NCI-H2107 treated with DMSO at 0.1 percent for 48 hours (cell line): Measurements from ENCODE around the gene SRP9.
A peak's percentile ranks its signal among the peaks of the same experiment; 100 is the strongest.
"Not testable (repeated sequence)": the region's sequence is repeated elsewhere in the genome, so short reads cannot be mapped to it uniquely, and the experiment has no call there.

ENCODE experiments used
- DNase-seq: peaks from one replicate; lab custom pipeline; 2025; ENCODE audit not compliant: unreplicated experiment; lab: John Stamatoyannopoulos, UW

The SRP9 gene

DNA sequence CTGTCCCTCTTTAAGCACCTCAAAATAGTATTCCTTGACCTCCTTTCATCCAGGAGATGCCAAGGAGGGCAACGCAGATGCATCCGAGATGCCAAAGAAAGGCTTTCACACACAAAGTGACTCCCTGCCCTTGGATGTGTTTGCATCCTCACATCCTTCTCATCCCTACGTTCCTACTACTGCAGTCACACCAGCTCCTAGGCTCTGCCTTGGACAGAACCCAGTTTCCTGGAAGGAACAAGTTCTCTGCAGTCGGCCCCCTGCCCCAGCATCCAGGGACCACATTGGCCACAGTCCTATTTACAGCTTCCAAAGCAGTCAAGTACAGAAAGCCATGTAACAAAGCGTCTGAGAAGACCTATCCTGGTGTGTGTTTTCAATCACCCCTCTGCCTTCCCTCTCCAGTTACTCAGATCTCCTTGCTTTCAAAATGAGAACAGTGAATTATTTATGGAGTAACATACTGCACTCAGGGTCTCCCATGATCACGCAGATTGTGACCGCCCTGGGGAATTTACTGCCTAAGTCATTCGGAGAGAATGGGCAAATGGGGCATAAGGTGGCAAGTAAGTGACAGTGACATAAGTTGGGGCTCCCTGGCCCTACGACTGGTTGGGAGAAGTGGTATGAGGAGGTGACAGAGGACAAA, 21.8 kb upstream of the SRP9 start:
- no peak for DNase-seq

DNA sequence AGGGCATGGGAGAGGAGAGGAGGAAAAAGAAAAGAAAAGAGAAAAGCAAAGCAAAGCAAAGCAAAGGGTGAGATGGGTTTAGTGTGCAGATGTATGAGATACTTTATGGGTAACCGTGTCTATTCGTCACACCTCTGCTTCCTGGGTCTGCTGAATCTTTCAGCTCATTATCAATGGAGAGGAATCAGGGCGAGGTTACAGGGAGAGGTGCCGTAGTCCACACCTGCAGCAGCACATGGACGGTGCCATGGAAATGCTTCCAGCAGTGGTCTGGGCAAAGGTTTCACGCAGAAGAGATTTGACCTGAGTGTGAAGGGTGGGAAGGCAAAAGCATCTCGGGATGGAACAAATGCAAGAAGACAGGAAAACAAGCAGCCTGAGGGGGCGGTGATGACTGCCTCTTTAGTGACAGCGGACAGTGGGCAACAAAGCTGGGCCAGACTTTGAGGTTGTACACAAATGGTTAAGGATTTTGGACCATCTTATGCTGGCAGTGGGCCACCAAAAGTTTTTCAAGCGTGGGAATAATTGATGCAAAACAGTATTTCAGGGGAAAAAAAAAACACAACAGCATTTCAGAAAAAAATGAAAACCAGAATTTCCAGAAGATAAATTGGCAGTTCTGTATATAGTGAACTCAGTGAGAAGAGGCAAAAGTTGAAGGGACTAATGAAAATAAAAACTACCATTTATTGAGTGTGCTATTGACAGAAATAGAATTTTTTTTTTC, 19.5 kb upstream of the SRP9 start:
- no peak for DNase-seq

DNA sequence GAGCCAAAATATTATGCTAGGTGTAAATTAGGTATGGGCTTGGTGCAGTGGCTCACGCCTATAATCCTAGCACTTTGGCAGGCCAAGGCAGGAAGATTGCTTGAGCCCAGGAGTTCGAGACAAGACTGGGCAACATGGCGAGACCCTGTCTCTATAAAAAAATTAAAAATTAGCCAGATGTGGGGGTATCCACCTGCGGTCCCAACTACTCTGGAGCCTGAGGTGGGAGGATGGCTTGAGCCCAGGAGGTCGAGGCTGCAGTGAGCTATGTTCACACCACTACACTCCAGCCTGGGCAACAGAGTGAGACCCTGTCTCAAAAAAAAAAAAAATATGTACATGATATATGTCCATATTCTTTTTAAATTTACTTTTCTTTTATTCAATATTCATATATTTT, 17.7 kb upstream of the SRP9 start:
- not testable (repeated sequence) for DNase-seq

DNA sequence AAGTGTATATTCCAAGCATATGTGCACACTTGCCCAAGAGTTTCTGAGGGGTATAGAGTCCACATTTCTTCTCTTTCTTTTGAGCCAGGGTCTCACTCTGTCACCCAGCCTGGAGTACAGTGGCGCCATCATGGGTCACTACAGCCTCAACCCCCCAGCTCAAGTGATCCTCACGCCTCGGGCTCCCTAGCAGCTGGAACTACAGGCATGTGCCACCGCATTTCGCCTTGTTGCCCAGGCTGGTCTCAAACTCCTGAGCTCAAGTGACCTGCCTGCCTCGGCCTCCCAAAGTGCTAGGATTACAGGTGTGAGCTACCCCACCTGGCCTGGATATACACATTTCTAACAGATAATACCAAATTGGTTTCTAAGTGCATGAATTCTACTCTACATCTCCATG, 17.1 kb upstream of the SRP9 start:
- DNase-seq: no peak

DNA sequence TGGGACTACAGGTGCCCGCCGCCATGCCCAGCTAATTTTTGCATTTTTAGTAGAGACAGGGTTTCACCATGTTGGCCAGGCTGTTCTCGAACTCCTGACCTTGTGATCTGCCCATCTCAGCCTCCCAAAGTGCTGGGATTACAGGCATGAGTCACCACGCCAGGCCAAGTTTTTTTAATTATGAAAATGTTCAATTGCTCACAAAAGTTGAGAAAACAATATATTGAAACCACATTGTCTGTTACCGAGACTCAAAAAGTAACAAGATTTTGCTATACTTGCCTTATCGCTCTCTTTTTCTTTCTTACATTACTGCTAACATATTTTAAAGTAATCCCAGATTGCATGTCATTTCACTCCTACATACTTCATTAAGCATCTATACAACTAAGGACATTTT, 16.2 kb upstream of the SRP9 start:
- DNase-seq: not testable (repeated sequence)

DNA sequence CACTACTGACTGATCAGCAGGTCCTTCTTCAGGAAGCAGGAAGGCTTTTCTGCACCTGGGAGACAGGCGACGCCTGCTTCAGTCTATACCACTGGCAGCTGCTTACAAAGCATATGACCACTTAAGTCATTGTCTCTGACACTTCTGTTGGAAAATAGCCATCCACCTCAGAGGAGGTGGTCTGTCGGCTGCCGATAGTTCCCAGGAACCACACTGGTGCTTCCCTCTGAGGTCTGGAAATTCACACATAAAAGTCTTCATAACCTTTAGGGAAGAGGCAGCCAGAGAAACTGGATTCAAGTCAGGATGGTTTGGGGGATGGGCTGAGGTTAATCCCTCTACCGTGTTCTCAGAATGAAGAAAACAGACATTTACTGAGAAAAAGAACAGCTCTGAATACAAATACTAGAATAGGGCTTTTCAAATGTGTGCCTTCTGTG, 15.6 kb upstream of the SRP9 start:
- peak; percentile 52 for DNase-seq

DNA sequence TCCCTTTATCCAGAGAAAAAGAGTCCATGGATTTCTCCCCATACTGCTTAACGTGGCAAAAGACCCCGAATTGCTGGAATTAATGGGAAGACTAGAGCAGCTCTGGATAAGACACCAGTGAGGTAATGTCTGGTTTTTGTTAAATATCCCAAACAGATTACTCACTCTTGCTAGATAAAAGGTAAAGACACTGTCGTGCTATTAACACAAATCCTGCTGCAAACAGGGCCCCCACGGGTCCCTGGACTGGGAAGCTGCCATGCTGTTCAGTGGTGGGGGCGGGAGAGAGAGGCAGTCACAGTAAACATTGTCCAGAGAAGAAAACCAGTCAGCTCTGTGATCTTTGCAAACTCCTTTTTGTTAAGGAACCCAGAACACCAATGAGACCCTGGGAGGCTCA, 15.2 kb upstream of the SRP9 start:
- no peak for DNase-seq

DNA sequence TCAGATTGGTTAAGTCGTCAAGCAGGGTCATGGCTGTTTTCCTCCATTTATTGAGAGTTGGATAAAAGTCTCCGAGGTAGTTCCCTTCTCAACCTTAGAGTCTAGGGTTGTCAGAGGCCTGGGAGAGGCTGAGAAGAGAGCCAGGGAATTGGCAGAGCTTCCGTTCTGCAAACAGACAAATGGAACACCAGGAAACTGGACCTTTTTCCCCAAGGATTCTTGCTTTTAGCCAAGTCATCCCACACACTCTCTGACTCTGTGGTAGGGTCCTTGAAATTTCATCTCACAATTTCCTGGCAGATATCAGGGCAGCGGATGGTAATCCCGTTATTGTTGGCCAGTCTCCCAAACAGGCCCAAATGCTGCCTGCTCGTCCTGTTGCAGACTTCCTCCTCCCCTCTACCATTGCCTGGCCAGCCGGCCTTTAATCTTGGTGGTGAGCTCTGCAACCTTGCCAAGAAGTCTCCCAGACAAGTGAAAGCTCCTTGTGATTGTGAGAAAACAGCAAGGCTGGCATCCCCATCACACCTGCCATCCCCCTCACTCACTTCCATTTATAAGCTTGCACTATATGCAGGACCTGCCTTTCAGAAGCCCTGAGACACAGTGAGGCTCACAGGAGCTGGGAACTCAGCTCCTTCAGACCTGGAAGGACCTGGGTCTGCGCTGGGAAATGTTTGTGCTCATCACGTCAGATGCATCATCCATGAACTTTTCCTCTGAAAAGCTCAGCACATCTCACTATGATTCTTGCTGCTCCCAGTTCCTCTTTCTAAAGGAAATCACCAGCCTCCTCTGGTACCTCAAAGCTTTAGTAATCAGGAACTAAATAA, 13.7 kb upstream of the SRP9 start:
- DNase-seq: peak; percentile 14

DNA sequence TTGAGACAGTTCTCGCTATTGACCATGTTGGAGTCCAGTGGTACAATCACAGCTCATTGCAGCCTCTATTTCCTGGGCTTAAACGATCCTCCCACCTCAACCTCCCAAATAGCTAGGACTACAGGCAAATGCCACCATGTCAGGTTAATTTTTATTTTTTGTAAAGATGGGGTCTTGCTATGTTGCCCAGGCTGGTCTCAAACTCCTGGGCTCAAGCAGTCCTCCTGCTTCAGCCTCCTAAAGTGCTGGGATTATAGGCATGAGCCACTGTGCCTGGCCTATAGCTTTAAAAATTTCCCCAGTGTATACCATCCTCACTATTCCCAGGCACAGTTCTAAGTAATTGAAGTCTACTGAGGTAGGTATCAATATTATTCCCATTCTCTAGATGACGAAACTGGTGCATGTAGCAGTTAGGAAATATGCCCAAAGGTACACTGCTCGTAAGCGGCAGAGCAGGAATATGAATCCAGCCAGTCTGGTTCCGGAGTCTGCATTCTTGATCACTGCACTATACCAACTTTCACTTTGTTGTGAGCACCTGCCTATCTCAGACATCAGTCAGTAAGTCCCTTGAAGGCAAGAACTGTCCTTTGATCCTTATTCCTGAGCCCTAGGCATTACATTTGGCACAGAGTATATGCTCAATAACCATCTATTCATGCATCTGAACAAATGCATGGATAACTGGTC, 11.5 kb upstream of the SRP9 start:
- no peak for DNase-seq

DNA sequence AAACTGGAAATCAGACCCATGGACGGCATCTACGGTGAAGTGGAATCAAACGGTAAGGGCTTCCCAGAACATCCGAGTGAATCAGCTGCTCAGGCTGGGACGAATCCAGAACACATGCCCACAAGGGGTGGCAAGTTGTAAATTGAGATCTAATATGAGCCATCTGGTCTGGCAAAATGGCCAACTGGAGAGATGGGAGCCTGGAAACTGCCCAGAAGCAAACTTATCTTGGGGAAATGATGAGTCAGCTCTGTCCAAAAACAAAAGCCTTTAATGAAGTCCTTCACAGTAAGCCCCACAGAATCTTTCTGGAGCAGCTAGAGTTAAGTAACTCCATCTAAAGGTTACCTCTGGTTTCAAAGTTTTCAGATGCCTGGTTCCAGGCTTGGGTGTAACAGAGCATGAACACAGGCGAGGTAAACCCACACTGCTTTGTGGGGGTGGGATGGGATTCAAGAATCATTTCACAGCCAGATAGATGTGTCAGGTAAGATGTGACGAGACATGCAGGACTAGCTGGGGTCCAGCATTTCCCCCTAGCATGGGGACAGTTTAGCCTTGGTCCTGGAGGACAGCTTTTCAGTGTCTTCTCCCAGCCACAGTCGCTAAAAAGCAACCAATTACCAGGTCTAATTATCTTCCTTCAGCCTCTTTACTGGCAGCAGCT, 10.5 kb upstream of the SRP9 start:
- DNase-seq: peak; percentile 53

DNA sequence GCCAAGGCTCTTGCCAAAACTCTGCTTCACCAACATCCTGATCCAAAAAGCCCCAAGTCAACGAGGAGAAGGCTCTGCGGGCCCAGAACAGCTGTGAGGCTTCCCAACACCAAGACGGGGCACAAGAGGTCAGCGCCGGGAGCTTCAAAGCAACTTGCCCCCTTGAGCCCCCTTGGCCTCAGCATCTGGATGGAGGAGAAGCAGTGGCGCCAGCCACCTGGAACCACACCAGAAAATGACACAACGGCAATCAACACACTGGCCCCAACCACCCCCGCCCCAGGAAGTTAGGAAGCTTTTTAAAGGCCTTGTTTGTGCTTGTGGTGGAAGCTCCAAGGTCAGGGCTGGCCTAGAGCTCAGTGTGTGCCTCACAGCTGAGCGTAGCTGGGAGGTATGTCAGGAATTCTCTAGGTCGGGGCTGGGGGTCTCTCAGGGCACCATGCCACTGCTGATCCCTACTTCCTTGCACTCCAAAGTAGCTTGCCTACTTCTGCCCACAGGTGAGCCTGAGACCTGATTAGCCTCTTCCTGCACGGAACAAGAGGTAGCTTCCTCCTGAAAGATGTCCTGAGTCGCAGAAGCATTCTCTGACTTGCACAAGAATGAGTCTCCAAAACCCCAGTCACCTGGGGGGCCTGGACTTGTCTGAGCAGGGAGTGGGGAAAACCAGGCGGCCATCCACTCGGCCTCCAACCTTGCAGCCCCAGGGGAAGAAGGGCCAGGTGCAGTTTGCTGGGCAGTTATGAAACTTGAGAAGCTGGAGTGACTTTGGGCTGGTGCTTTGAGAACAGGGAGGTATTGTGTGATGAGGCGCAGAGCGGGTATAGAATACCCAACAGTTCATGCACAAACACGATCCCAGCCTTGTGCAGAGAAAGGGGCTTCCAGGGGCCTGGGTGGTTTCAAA, 9.7 kb upstream of the SRP9 start:
- peak; percentile 96 for DNase-seq

DNA sequence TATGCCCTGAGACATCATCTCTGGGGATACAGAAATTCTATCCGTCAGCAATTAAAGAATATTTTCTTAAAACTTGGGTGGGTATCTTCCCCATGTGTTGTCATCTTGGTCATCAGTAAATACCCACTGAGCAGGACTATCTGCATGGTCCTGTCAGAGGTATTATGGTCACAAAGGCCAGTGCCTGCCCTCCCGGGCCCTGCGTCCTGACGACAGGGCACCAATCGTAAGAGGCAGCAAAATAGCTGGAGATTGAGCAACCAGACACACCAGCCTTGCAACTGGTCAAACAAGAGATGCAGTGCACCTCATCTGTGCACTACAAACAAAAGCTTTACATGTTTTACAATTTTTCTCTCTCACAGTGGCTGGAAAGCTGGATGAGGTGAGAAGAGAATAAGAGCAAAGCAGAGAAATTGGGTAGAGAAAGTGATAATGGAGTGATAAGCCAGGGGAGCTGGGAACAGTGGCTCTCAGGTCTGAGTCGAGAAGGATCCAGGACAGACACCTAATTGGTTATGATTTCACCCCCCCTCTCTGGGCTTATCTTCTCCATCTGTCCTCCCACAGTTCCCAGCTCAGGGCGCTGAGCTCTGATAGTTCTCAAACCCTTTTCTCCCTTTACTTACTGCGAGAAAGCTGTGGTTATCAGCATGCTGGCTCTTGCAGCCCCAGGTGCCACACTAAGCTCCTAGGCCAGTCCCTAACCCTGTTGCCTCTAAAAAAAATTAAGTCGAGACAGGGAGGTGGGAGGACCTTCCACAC, 8.8 kb upstream of the SRP9 start:
- DNase-seq: peak; percentile 70

DNA sequence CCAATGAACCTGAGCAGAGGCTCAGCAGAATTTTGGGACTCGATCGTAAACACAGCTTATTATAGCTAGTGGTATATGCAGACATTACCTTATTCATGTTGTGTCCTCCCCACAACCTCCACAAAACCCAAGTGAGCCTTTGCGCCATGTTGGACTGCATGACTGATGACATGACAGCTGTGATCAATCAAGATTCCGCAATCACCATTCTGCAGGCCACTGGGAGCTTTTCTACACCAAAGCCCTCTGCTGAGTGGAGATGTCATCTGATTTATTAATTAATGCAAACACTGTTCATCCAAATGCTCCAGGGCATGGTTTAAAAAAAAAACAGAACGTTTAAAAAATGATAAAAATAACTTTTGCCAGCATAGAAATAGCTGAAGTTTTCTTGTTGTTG, 7.9 kb upstream of the SRP9 start:
- DNase-seq: no peak

DNA sequence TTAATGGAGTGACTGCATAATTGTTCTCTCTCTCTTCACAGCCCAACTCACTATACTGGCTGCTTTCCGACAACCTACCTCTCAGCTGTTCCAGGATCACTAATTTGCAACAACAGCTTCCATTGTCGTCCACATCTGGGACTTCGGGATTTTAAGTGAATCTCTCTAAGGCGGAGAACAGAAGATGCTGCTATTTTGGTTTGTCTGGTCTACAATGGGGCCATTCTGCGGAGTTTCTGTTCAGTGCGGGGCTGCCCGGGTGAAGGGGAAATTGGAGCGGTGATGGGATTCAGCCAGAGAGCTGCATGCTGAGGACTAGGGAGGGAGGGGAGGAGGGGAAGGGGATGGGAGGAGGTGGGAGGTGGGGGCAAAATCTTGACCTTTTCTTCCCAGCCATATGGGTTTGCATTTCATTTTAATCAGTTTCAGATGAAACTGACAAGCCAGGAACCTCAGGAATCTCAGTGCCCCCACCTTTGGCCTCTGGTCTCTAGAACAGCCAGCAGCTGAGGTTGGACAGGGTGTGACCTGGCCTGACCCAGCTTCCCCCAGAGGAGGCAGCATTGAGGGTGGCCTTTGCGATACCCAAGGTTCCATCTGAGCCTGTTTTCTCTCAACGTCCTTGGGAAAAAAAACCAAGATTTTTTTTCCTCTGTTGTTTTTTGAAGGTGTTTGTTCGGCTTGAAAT, 6.9 kb upstream of the SRP9 start:
- no peak for DNase-seq

DNA sequence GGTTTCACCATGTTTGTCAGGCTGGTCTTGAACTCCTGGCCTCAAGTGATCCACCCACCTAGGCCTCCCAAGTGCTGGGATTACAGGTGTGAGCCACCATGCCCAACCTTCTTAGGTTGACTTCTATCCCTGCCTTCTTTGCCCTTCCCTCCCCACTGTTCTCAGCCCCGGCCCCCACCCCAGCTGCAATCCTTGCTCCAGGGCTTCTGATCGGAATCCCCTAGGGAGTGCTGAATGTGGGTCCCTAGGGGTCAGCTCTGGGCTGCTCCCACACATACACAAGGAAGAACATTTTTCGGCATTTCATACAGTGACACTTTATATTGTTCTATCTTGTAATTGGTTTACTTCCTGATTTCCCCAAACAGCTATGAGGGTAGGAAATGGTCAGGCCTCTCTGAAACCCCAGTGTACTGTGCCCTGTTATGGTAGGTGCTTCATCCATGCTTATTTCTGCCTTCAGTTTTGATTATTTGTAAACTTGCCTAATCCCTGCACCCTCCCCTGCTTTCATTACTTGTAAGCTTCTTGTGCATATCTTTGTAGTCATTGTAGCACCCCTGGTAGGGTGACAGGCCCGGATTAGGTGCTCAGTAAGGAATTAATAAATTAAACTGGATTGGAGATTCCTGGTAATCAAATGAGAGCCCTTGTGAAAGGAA, 5.8 kb upstream of the SRP9 start:
- DNase-seq: no peak

DNA sequence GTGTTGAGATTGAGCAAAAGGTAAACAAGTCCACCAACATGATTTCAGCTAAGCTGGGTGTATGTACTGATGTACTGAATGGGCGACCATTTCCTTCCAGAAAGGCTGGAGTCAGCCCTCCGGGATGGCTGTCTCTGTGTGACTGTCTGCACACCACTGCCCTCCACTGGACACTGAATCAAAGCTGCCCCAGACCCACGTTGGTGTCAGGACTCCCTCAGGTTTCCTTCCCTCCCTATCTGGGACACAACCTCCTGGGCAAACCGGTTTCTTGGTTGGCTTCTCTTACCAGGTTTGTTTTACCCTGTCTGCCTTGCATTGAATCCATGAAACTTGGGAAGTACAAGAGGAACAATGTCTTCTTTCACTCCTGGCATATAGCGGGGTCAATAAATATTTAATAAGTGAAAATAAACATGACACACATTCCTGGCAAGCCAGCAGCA, 5.3 kb upstream of the SRP9 start:
- peak; percentile 91 for DNase-seq

DNA sequence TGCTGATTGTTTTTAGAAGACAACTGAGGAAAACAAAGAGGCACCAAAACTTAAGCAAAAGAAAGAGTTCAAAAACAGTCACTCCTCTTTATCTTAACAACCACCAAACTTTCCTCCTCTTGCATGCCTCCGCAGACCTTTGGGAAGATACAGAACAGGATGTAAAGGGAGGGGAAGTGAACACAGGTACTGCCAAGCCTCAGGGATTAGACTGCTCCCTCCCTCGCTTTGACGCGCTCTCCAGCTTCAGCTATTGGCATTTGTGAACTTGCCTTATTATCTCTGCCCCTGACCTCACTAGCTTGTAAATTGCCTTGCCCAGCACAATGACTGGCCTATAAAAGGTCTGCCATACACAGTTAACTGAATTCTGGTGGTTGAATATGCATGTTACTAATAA, 4.8 kb upstream of the SRP9 start:
- DNase-seq: no peak
